M059J (cell line): ENCODE measurements around the gene SERAC1. TPM values are rescaled to one million over a fixed set of nuclear protein-coding genes. Genes with fewer than 3 reads are reported as not detected.

Source experiments
- DNase-seq: peaks from one replicate; pipeline ENCODE4 v3.0.0-alpha.2; 2012; ENCODE audit warnings: low read depth
- total RNA-seq: library from RNA; depleted of rRNA; stranded (reverse); fragments of >200 nt; shearing (Covaris generic); gene quantifications from 2 replicates; pipeline ENCODE4 v1.2.3, GENCODE V29; 2014; rRNA removed

SERAC1 gene
- total RNA-seq, 1 experiment from 2014 or later, result 11.4 TPM

DNA sequence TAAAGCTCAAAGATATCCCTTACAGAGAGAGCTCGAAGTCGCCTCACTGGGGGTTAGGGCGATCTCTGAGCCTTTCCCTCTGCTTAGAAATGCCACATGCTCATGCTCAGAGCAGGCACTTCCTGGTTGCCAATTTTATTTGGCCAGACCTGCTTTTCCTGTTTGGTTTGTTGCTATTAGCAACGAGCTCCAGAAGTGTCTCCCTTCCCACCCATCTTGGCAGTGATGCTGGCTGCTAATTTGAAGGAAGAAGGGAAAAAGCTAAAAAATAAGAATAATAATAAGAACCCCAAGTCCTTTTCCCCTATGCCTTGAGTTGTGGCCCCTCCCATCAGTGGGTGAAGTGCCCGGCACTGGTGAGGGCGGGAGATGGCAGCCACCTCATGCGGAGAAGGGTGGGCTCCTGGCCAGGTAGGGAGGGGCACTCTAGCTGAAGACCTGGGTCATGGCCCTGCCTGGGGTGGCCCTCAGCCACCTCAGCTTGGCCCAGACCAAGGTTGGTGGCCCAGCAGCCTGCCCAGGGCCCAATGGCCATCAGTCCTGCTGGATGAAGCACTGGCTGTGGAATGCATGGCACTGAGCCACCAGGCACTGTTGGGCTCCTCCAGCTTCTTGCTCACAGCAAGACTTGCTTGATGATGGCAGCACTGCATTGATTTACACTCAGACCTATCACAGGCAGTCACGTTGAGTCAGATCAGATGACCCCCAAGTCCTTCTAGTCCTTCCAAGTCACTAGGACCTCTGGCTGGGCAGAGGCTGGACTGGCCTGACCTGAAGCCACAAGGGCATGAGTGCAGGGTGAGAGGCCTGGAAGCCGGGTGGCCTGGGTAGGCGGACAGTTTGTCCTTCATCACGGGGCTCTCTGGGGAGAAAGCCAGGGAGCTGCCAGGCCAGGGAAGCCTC lies 107.4 kb downstream of the SERAC1 start:
- peak; percentile 99 for DNase-seq

Other genes with a start within 250 kb of the SERAC1 start
- 40.3 and 50.4 TPM in 2 replicates for gene SYNJ2, start 186.4 kb downstream of the SERAC1 start, total RNA-seq
- 10.5 and 19.0 TPM in 2 replicates for gene GTF2H5, start 88 bp upstream of the SERAC1 start, total RNA-seq
- 68.8 and 82.3 TPM in 2 replicates for gene TULP4, start 144.2 kb upstream of the SERAC1 start, total RNA-seq